ENCODE results near the gene NPIPB2.

NPIPB2 gene

GRCh38 chr16:11892761-11893160 is 49.1 kb downstream of the NPIPB2 start:
- no peak for DNase-seq (ENCODE audit: low read depth)
- H3K4me3 ChIP-seq (ENCODE audit: low read length) = no peak overlapping the region
- TF ChIP-seq, protein P1, sequence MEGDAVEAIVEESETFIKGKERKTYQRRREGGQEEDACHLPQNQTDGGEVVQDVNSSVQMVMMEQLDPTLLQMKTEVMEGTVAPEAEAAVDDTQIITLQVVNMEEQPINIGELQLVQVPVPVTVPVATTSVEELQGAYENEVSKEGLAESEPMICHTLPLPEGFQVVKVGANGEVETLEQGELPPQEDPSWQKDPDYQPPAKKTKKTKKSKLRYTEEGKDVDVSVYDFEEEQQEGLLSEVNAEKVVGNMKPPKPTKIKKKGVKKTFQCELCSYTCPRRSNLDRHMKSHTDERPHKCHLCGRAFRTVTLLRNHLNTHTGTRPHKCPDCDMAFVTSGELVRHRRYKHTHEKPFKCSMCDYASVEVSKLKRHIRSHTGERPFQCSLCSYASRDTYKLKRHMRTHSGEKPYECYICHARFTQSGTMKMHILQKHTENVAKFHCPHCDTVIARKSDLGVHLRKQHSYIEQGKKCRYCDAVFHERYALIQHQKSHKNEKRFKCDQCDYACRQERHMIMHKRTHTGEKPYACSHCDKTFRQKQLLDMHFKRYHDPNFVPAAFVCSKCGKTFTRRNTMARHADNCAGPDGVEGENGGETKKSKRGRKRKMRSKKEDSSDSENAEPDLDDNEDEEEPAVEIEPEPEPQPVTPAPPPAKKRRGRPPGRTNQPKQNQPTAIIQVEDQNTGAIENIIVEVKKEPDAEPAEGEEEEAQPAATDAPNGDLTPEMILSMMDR (conservative IDR thresholded peaks at IDR 0.05; ENCODE audit: low read length) = no peak

- no peak for DNase-seq (ENCODE audit: low read depth)
- H3K4me3 ChIP-seq (ENCODE audit: low read length) = no peak overlapping the region
- TF ChIP-seq, protein P1 (conservative IDR thresholded peaks at IDR 0.05; ENCODE audit: low read length) = no peak
These were observed 51.4 kb downstream of the NPIPB2 start for GRCh38 chr16:11890231-11890965.

- H3K4me3 ChIP-seq (ENCODE audit: low read length) = no peak overlapping the region
- DNase-seq (ENCODE audit: low read depth) = no peak
- TF ChIP-seq, protein P1 (conservative IDR thresholded peaks at IDR 0.05; ENCODE audit: low read length) = no peak
These were observed 55.0 kb downstream of the NPIPB2 start for GRCh38 chr16:11886881-11887280.

DNA sequence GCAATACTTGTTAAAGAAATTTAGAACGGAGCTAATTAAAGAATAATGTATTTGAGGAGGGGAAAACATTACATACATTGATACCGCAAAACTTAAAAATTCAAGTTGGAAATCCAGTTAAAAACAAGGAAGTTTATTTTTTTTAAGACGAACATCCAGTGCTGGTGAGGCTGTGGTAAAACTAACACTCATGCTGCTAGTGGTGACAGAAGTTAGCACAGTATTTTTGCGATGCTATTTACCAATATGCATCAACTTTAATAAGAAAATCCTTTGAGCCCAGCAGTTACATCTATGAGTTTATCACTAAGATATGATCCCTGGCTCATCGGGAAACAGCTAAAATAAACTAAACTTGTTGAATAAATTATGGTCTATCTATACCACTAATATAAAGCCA is 57.8 kb downstream of the NPIPB2 start:
- TF ChIP-seq, protein P1 (conservative IDR thresholded peaks at IDR 0.05; ENCODE audit: low read length) = no peak
- no peak overlapping the region for H3K4me3 ChIP-seq (ENCODE audit: low read length)

DNA sequence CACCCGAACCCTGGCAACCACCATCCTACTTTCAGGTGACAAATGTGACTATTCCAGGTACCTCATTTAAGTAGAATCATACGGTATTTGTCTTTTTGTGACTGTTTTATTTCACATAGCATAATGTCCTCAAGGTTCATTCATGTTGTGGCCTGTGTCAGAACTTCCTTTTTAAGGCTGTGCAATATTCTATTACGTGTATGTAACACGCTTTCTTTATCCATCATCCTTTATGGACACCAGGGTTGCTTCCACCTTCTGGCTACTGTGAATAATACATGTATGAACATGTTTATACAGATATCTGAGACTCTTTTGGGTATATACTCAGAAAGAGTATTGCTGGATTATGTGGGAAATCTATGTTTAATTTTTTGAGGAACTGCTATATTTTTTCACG is 61.8 kb downstream of the NPIPB2 start:
- DNase-seq (ENCODE audit: low read depth) = no peak
- TF ChIP-seq, protein P1 (conservative IDR thresholded peaks at IDR 0.05; ENCODE audit: low read length) = no peak; the same call in 1 of the 2 replicates
- no peak overlapping the region for H3K4me3 ChIP-seq (ENCODE audit: low read length)

More for the DNA sequence above, 57.8 kb downstream of the NPIPB2 start:
- no peak for DNase-seq (ENCODE audit: low read depth)

DNA sequence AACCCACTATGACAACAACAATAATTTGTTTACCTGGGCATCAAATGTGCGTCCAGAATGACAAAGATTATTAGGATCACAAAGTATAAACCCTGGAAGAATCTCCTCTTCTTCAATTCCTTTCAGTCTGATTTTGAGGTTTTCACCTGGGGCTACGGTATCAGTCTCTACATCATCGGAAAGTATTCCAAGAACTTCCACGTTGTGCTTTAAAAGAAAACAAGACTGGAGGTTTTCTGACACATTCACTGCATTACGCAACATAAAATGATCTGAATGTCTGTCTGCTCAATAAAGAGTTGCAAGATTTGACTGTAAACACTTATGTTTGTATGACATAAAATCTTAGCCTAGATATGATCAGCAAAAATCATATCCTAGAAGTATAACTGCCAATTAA is 64.5 kb downstream of the NPIPB2 start:
- peak; percentile 27 for DNase-seq (ENCODE audit: low read depth)
- no peak overlapping the region for H3K4me3 ChIP-seq (ENCODE audit: low read length)
- TF ChIP-seq, protein P1 (conservative IDR thresholded peaks at IDR 0.05; ENCODE audit: low read length) = no peak

All from AG10803 (cell line).